ENCODE results near the gene VEGFC. TPM values are rescaled to one million over a fixed set of nuclear protein-coding genes. Genes with fewer than 3 reads are reported as not detected.
A peak's percentile ranks its signal among the peaks of the same experiment; 100 is the strongest.

VEGFC gene
- total and polyA plus RNA-seq, 9 donors: 5.1 to 7.9 (median 6.4) TPM

DNA sequence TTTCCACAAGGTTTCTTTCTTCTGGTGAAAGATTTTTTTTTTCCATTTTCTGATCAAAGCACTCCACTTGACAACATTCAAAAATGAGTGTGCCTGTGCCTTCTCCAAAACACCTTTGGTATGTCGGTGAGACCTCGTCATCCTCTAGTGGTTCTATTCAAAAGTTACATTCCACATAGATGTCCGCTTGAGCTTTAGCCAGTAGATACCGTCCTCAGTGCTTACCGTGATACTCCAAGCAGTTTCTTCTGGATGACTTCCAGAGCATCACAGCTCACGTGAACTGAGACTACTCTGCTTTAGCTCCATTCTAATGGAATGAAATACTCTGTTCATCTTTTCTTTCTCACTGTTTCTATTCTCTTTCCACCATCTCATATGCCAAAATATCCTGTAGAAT lies 38.2 kb upstream of the VEGFC start:
- Histone ChIP-seq H3K4me3 (ENCODE audit: low read length) (no peak overlapping the region), H3K27me3 (ENCODE audit: control insufficient read depth, insufficient read depth, low read length) (no peaks in the 10 kb centered on the region), H3K27ac (ENCODE audit: low read length) (no peak overlapping the region), H3K4me1 (ENCODE audit: control insufficient read depth, insufficient read depth, low read length) (peaks cover 2% of the 10 kb centered on the region), H3K36me3 (ENCODE audit: control insufficient read depth, insufficient read depth, low read length) (no peaks in the 10 kb centered on the region), H3K9me3 (replicated peaks; ENCODE audit: control insufficient read depth, low read depth, low read length) (no peaks in the 10 kb centered on the region)
- DNase-seq: no peak
- 46% methylated on average over 6 of the region's 6 CpGs for WGBS (ENCODE audit: insufficient coverage)

DNA sequence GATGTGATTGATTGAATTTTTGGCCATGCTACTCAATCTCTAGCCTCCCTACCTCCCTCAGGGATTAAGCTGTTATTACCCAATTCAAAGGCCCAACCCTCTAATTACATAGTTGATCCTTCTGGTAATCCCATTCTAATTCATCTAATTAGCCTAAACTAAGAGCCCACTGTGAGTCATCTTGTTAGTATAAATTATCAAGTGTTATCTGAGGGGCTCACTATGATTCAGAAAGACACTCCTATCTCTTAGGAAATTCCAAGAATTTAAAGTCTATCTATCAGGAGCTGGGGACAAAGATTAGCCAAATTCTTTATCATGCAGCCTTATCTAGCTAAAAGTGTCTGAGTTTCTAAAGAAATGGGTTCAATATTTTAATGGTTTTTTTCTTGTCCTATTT lies 32.9 kb upstream of the VEGFC start:
- H3K4me3 ChIP-seq (ENCODE audit: low read length): no peak overlapping the region
- no peaks in the 10 kb centered on the region for H3K27me3 ChIP-seq (ENCODE audit: control insufficient read depth, insufficient read depth, low read length)
- H3K9me3 ChIP-seq (replicated peaks; ENCODE audit: control insufficient read depth, low read depth, low read length): peaks cover 2% of the 10 kb centered on the region
- H3K36me3 ChIP-seq (ENCODE audit: control insufficient read depth, insufficient read depth, low read length): no peaks in the 10 kb centered on the region
- H3K4me1 ChIP-seq (ENCODE audit: control insufficient read depth, insufficient read depth, low read length): no peaks in the 10 kb centered on the region
- no peak overlapping the region for H3K27ac ChIP-seq (ENCODE audit: low read length)
- DNase-seq: no peak

DNA sequence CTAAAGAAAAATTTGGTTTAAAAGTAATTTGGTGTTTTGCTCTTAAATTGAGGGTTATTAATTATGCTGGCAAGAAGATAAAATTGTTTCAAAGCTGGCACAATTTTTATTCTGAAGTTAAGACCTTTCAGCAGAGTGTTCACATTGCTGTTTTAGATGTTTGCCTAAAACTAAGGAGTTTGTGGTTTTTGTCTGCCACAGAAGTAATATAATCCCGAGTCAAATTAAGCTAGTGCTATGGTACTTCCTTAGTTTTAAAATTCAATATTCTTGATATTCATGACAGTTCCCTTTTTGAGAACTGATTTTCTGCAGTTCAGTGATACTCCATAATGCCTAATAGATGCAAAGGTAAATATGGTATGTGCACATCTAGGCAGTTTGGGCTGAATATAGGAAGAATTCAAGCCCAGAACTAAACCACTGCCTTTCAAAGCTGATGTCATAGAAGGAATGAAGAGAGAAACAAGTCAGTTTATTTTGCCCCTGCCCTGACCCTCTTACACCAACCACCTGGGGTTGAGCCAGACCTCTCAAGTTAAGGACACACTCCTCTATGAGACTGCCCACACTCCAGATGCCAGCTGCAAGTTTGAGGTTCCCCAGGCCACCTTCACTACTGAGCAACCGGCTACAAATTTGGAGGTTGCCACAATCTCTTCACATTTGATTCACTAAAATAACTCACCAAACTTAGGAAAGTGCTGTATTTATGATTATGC lies 32.1 kb upstream of the VEGFC start:
- no peak overlapping the region for H3K27ac ChIP-seq (ENCODE audit: low read length)
- no peaks in the 10 kb centered on the region for H3K4me1 ChIP-seq (ENCODE audit: control insufficient read depth, insufficient read depth, low read length)
- H3K27me3 ChIP-seq (ENCODE audit: control insufficient read depth, insufficient read depth, low read length): no peaks in the 10 kb centered on the region
- no peak for DNase-seq
- H3K9me3 ChIP-seq (replicated peaks; ENCODE audit: control insufficient read depth, low read depth, low read length): peaks cover 2% of the 10 kb centered on the region
- WGBS (ENCODE audit: insufficient coverage): no CpG with 5 or more reads among the region's 2 CpGs
- no peak overlapping the region for H3K4me3 ChIP-seq (ENCODE audit: low read length)
- no peaks in the 10 kb centered on the region for H3K36me3 ChIP-seq (ENCODE audit: control insufficient read depth, insufficient read depth, low read length)

DNA sequence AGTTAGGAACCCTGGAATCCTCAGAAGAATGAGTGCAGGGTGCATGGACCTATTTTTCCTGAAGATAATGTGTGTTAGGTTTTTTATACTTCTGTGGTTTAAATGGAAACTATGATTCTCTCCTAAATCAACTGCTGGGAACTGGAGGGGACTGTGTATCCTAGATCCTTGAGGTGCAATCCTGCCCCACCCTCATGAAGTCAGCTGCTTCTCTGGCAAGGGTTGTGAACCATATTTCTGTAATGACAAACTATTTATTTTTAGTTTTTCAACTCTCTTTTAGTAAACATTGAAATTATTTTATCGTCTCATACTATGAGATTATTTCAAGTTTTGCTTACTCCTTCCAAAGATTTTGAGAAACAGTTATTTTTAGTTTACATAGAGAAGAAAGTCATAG lies 25.8 kb upstream of the VEGFC start:
- Histone ChIP-seq H3K4me3 (ENCODE audit: low read length) (no peak overlapping the region), H3K4me1 (ENCODE audit: control insufficient read depth, insufficient read depth, low read length) (no peaks in the 10 kb centered on the region), H3K36me3 (ENCODE audit: control insufficient read depth, insufficient read depth, low read length) (no peaks in the 10 kb centered on the region), H3K27ac (ENCODE audit: low read length) (no peak overlapping the region), H3K27me3 (ENCODE audit: control insufficient read depth, insufficient read depth, low read length) (no peaks in the 10 kb centered on the region), H3K9me3 (replicated peaks; ENCODE audit: control insufficient read depth, low read depth, low read length) (no peaks in the 10 kb centered on the region)
- DNase-seq: peak; percentile 33
- WGBS (ENCODE audit: insufficient coverage): no CpG with 5 or more reads among the region's 1 CpG

DNA sequence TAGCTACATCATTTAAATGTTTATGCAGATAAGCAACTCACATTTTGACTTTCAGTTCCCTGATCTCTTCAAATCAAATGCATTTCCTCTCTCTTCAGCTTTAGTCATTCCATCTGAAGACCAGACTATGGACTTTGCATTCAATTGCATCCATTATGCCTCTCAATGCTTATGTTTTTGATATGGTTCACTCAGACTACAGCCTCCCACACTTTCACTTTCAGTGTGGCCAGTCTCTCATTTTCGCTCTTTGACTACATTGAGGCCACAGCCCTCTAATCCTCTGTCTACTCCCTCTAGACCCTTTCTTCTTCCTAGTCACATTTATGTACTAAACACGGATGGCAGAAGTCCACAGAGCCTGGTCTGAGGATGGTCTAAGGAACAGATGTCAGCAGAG lies 24.5 kb upstream of the VEGFC start:
- H3K4me1 ChIP-seq (ENCODE audit: control insufficient read depth, insufficient read depth, low read length): no peaks in the 10 kb centered on the region
- no peak overlapping the region for H3K27ac ChIP-seq (ENCODE audit: low read length)
- no peak overlapping the region for H3K4me3 ChIP-seq (ENCODE audit: low read length)
- no peaks in the 10 kb centered on the region for H3K36me3 ChIP-seq (ENCODE audit: control insufficient read depth, insufficient read depth, low read length)
- 60% methylated on average over 1 of the region's 2 CpGs for WGBS (ENCODE audit: insufficient coverage)
- H3K9me3 ChIP-seq (replicated peaks; ENCODE audit: control insufficient read depth, low read depth, low read length): no peaks in the 10 kb centered on the region
- DNase-seq: no peak
- H3K27me3 ChIP-seq (ENCODE audit: control insufficient read depth, insufficient read depth, low read length): no peaks in the 10 kb centered on the region

DNA sequence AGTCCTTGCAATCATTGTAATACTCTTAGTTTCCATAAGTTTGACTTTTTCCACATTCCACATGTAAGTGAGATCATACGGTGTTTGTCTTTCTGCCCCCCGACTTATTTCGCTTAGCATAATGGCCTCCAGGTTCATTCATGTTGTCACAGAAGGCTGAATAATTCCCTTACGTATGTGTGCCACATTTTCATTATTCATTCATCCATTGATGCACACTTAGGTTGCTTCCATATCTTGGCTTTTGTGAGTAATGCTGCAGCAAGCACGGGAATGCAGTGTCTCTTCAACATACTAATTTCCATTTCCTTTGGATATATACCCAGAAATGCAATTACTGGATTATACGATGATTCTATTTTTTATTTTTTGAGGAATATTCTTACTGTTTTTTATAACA lies 22.0 kb upstream of the VEGFC start:
- no peaks in the 10 kb centered on the region for H3K36me3 ChIP-seq (ENCODE audit: control insufficient read depth, insufficient read depth, low read length)
- 76% methylated on average over 4 of the region's 6 CpGs for whole genome bisulfite sequencing (ENCODE audit: insufficient coverage)
- H3K27me3 ChIP-seq (ENCODE audit: control insufficient read depth, insufficient read depth, low read length): no peaks in the 10 kb centered on the region
- no peaks in the 10 kb centered on the region for H3K4me1 ChIP-seq (ENCODE audit: control insufficient read depth, insufficient read depth, low read length)
- no peak overlapping the region for H3K4me3 ChIP-seq (ENCODE audit: low read length)
- H3K27ac ChIP-seq (ENCODE audit: low read length): no peak overlapping the region
- H3K9me3 ChIP-seq (replicated peaks; ENCODE audit: control insufficient read depth, low read depth, low read length): no peaks in the 10 kb centered on the region
- no peak for DNase-seq

DNA sequence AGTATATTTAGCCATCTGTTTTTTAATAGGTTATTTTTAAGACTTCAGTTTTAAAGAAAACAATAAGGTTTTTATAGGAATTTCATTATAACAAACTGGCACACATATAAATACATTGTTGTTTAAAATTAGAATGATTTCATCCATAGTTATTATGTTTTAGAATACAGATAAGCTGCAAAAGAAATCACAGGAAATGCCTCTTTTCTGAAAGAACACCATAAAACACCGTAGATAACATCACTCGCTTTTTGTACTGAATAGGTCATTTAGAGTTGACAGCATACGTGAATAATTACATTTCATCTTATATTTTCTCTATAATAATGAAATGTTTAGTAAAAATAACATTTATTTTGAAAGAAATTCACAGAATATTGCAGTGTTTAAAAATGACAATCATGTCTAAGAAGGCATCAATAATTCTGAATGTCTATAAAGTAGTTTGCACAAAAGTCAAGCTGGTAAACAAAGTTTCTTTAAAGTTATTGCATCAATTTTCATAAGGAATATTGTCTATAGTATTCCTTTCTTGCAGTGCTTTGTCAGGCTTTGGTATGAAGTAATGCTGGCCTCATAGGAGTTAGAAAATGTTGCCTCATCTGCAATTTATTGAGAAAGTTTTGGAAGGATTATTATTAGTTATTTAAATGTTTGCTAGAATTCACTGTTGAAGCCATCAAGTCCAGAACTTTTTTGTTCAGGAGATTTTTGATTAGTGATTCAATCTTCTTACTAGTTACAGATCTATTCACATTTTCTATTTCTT lies 17.9 kb upstream of the VEGFC start:
- Histone ChIP-seq H3K4me1 (ENCODE audit: control insufficient read depth, insufficient read depth, low read length) (no peaks in the 10 kb centered on the region), H3K27ac (ENCODE audit: low read length) (no peak overlapping the region), H3K27me3 (ENCODE audit: control insufficient read depth, insufficient read depth, low read length) (no peaks in the 10 kb centered on the region), H3K4me3 (ENCODE audit: low read length) (no peak overlapping the region), H3K9me3 (replicated peaks; ENCODE audit: control insufficient read depth, low read depth, low read length) (no peaks in the 10 kb centered on the region), H3K36me3 (ENCODE audit: control insufficient read depth, insufficient read depth, low read length) (no peaks in the 10 kb centered on the region)
- peak; percentile 28 for DNase-seq
- no CpG with 5 or more reads among the region's 3 CpGs for WGBS (ENCODE audit: insufficient coverage)

DNA sequence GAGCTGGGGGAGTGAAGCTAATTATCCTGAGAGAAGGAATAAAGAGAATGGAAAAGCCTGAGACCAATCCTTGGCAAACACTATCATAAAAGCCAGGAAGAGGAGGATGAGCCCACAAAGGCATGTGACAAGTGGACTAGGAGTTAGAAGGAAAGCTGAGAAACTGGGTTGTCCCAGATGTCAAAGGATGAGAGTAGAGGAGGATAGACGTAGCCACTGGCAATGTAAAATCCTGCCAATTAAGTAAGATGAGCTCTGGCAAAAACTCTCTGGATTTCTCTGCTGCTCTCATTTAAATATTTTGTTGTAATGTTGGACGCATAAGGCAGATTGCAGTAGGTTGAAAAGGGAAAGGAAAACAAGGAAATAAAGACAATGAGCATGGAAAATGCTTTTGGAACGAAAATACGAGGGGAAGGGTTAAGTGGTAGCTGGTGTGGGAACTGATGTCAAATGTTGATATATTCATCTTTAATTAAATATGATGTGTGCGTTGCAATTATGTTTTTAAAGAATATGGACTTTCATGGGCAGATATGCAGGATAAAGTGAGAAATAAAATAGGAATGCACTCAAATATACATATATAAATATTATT lies 14.2 kb upstream of the VEGFC start:
- H3K4me1 ChIP-seq (ENCODE audit: control insufficient read depth, insufficient read depth, low read length): no peaks in the 10 kb centered on the region
- no peaks in the 10 kb centered on the region for H3K9me3 ChIP-seq (replicated peaks; ENCODE audit: control insufficient read depth, low read depth, low read length)
- no peak for DNase-seq
- H3K27me3 ChIP-seq (ENCODE audit: control insufficient read depth, insufficient read depth, low read length): no peaks in the 10 kb centered on the region
- no peaks in the 10 kb centered on the region for H3K36me3 ChIP-seq (ENCODE audit: control insufficient read depth, insufficient read depth, low read length)
- no peak overlapping the region for H3K27ac ChIP-seq (ENCODE audit: low read length)
- WGBS (ENCODE audit: insufficient coverage): 63% methylated on average over 3 of the region's 5 CpGs
- no peak overlapping the region for H3K4me3 ChIP-seq (ENCODE audit: low read length)

DNA sequence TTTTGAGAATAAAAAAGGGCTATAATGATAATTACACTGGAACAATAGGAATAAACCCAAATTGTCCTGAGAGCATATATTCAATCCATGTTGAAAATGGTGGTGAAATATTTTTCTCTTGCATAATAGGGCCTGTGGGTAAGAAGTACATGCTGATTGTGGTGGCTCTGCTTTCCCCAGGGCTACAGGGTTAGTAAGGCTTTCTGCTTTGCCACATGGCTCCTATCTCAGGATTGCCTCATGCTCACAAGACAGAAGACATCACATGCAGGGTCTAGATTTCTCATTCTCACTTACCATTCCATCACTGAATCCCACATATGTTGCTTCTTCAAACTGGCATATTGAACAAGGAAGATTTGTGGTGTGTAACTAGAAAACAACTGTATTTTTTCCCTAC lies 12.4 kb upstream of the VEGFC start:
- no peaks in the 10 kb centered on the region for H3K9me3 ChIP-seq (replicated peaks; ENCODE audit: control insufficient read depth, low read depth, low read length)
- H3K36me3 ChIP-seq (ENCODE audit: control insufficient read depth, insufficient read depth, low read length): no peaks in the 10 kb centered on the region
- H3K27me3 ChIP-seq (ENCODE audit: control insufficient read depth, insufficient read depth, low read length): no peaks in the 10 kb centered on the region
- H3K27ac ChIP-seq (ENCODE audit: low read length): no peak overlapping the region
- no peak for DNase-seq
- H3K4me1 ChIP-seq (ENCODE audit: control insufficient read depth, insufficient read depth, low read length): no peaks in the 10 kb centered on the region
- H3K4me3 ChIP-seq (ENCODE audit: low read length): no peak overlapping the region

DNA sequence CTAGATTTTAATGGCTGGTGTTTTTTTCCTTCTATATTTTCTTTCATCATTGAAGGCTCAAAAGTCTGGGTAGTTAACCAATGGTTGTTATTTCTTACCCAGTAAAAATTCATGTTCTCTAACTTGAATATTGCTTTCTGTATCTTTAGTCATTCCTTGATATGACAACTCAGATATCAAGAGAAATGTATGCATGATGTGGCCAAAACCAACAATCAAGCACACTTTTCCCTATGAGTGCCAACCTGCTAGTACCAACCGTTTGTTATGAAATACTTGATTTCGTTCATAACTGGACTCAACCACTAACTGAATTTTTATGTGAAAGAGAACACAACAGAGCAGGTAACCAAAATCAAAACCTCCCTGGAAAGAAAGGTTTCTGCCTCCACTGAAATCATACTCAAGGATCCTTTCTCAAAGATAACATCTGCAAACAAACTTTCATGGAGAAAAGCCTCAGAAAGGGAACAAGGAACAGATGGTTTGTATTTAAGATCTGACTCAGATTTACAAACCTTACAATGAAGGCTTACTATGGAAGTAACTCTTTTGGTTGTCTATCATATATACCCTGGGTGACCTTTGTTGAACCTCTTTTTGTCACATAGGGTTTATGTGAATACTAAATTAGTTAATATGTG lies 8.3 kb upstream of the VEGFC start:
- no peak overlapping the region for H3K4me3 ChIP-seq (ENCODE audit: low read length)
- 0% methylated on average over 1 of the region's 2 CpGs for WGBS (ENCODE audit: insufficient coverage)
- no peaks in the 10 kb centered on the region for H3K9me3 ChIP-seq (replicated peaks; ENCODE audit: control insufficient read depth, low read depth, low read length)
- no peaks in the 10 kb centered on the region for H3K4me1 ChIP-seq (ENCODE audit: control insufficient read depth, insufficient read depth, low read length)
- no peak overlapping the region for H3K27ac ChIP-seq (ENCODE audit: low read length)
- H3K27me3 ChIP-seq (ENCODE audit: control insufficient read depth, insufficient read depth, low read length): no peaks in the 10 kb centered on the region
- H3K36me3 ChIP-seq (ENCODE audit: control insufficient read depth, insufficient read depth, low read length): no peaks in the 10 kb centered on the region
- no peak for DNase-seq

All from muscle of leg (tissue), 11 donors.